IPS-15b (cell line): ENCODE data around the gene PLA2G6.

ENCODE experiments used
- H3K27me3 ChIP-seq: one replicate; pipeline ENCODE4 v1.6.1; 2013; ENCODE audit warnings: low read length; ENCODE audit not compliant: control insufficient read depth, insufficient read depth
- H3K36me3 ChIP-seq: one replicate; pipeline ENCODE4 v1.6.1; 2013; ENCODE audit warnings: low read length; ENCODE audit not compliant: control insufficient read depth, insufficient read depth
- H3K4me1 ChIP-seq: one replicate; pipeline ENCODE4 v1.6.1; 2013; ENCODE audit warnings: mild to moderate bottlenecking, low read length; ENCODE audit not compliant: control insufficient read depth, insufficient read depth
- H3K4me3 ChIP-seq: one replicate; pipeline ENCODE4 v1.5.1; 2013; ENCODE audit warnings: low read depth, low read length
- H3K9ac ChIP-seq: one replicate; pipeline ENCODE4 v1.6.1; 2013; ENCODE audit warnings: low read depth, mild to moderate bottlenecking, low read length
- H3K9me3 ChIP-seq: one replicate; pipeline ENCODE4 v1.6.1; 2013; ENCODE audit warnings: mild to moderate bottlenecking, low read length; ENCODE audit not compliant: control insufficient read depth, insufficient read depth

PLA2G6 gene

DNA sequence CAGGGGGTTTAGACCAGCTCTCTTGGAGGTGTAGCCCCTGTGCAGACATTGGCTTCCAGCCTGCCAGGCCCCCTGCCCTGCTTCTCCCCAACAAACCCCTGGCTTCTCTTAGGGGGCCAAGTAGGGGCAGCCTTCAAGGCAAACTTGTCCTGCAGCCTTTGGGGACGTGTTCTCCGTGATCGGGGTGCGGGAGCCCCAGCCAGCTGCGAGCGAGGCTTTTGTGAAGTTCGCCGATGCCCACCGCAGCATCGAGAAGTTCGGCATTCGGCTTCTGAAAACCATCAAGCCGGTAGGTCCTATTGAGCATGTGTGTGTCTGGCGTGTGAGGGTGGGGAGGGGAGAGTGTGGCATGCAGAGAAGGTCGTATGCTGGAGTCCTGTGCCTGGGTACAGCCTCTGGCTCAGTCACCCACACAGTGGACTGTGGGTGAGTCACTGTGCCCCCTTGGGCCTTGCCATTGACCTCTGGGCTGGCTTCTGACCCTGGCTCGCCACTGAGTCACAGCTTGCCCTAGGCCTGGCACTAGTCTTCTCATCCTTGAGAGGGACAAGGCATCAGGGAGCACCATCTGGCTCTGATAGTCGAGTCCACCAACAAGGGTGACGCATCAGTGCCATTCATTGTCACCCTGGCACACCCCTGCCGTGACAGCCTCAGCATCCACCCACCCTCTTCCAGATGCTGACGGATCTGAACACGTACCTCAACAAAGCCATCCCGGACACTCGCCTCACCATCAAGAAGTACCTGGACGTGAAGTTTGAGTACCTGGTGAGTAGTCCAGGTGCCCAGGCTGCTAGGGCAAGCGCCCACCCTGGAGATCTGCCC is 109.1 kb downstream of the PLA2G6 start:
- H3K27me3 ChIP-seq = no peaks in the 10 kb centered on the region
- no peak overlapping the region for H3K9ac ChIP-seq
- H3K4me1 ChIP-seq = no peaks in the 10 kb centered on the region
- peaks cover 38% of the 10 kb centered on the region for H3K36me3 ChIP-seq
- H3K4me3 ChIP-seq = no peak overlapping the region
- H3K9me3 ChIP-seq = no peaks in the 10 kb centered on the region

- H3K4me1 ChIP-seq = no peaks in the 10 kb centered on the region
- no peak overlapping the region for H3K9ac ChIP-seq
- H3K4me3 ChIP-seq = no peak overlapping the region
- H3K36me3 ChIP-seq = peaks cover 40% of the 10 kb centered on the region
- no peaks in the 10 kb centered on the region for H3K27me3 ChIP-seq
- H3K9me3 ChIP-seq = no peaks in the 10 kb centered on the region
Observed at GRCh38 chr22:38071421-38072321, 110.0 kb downstream of the PLA2G6 start.

DNA sequence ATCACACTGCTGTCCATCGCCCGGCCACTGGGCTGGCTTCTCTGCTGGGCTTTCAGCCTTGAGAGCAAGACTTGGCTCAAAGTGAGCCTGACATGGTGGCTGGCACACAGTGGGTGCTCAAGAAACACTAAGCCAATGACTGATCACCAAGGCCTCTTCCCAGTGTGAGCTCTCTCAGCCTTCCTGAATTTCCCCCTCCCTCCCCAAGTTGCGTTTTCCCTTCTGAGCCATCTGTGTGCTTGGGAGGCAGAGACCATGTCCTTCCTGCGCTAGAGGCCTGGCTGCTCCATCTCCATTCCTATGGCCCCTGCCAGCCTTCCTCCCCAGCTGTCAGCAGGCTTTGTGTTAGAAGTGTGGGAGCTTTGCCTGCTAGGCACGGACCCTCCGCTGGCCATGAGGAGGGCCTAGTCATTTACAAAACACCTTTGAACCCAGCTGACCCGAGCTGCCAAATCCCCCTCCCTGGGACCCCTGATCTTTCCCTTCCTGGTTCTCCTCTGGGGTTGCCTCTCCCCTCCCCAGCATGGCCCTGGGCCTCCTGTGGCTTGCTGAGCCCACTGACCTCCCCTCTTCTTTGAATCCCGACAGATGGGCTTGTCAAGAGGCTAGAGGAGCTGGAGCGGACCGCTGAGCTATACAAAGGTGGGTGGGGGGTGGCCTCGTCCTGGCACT is 111.2 kb downstream of the PLA2G6 start:
- Histone ChIP-seq H3K27me3 (no peaks in the 10 kb centered on the region), H3K9me3 (no peaks in the 10 kb centered on the region), H3K36me3 (peaks cover 49% of the 10 kb centered on the region), H3K4me1 (no peaks in the 10 kb centered on the region), H3K4me3 (no peak overlapping the region), H3K9ac (no peak overlapping the region)

DNA sequence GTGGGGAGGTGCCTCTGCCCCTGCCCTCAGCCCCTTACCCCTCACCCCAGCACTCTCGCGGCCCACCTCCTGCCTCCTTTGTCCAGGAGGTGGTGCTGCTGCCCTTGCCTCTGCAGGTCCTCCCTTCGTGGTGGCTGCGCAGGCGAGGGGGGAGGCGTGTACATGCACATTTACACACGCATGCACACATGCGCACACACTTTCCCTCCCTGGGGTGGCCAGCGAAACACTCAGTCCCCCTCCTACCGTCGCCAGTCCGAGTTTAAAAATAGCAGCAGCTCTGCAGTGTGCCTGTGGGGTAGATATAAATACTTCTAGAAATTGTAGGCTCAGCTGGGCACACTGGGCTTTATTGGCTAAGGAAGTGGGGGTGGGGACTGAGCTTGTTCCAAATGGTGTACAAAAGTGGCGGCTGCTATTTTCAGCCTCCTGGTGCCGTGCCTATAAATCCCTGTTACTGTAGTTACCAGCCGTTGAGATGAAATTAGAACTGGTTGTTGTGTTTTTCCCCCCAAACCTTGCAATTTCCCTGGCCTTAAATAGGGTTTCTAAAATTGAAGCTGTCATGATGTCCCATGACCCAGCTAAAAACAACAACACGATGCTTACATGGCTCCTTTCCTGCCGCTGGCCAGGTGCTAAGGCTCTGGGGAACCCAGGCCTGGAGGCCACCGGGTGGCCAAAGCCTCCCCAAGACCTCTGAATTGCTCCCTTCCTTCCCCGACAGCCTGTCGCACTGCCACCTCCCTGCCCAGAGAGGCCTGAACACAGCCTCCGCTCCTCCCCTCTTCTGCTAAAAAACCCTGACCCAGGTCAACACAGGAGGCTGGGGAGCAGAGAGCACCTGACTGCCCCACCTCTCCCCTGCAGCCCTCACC is 112.0 kb downstream of the PLA2G6 start:
- no peaks in the 10 kb centered on the region for H3K9me3 ChIP-seq
- no peak overlapping the region for H3K4me3 ChIP-seq
- peaks cover 52% of the 10 kb centered on the region for H3K36me3 ChIP-seq
- H3K4me1 ChIP-seq = no peaks in the 10 kb centered on the region
- no peaks in the 10 kb centered on the region for H3K27me3 ChIP-seq
- no peak overlapping the region for H3K9ac ChIP-seq

GRCh38 chr22:38068641-38069371 is 112.8 kb downstream of the PLA2G6 start:
- Histone ChIP-seq H3K4me1 (no peaks in the 10 kb centered on the region), H3K9ac (no peak overlapping the region), H3K4me3 (no peak overlapping the region), H3K9me3 (no peaks in the 10 kb centered on the region), H3K36me3 (peaks cover 53% of the 10 kb centered on the region), H3K27me3 (no peaks in the 10 kb centered on the region)

GRCh38 chr22:38067761-38068360 is 113.8 kb downstream of the PLA2G6 start:
- H3K4me1 ChIP-seq = no peaks in the 10 kb centered on the region

DNA sequence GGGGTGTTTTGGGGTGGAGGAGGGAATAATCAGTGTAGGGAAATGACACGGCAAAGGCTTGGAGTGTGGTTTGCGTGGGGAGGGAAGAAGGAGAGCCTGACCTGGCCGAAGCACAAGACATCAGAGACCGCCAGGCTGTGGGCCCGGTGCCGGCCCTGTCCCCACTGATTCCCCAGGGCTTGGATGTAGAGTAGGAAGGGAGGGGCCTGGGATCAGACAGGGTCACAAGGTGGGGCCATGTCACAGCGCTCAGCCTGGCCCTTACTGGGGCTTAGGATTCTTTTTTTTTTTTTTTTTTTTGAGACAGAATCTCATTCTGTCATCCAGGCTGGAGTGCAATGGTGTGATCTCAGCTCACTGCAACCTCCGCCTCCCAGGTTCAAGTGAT is 114.6 kb downstream of the PLA2G6 start:
- no peaks in the 10 kb centered on the region for H3K27me3 ChIP-seq
- H3K4me3 ChIP-seq = no peak overlapping the region
- H3K36me3 ChIP-seq = peaks cover 40% of the 10 kb centered on the region
- no peaks in the 10 kb centered on the region for H3K4me1 ChIP-seq
- H3K9ac ChIP-seq = no peak overlapping the region
- no peaks in the 10 kb centered on the region for H3K9me3 ChIP-seq

More at GRCh38 chr22:38067761-38068360, 113.8 kb downstream of the PLA2G6 start:
- Histone ChIP-seq H3K4me3 (no peak overlapping the region), H3K9ac (no peak overlapping the region), H3K36me3 (peaks cover 48% of the 10 kb centered on the region), H3K27me3 (no peaks in the 10 kb centered on the region), H3K9me3 (no peaks in the 10 kb centered on the region)

- Histone ChIP-seq H3K4me1 (no peaks in the 10 kb centered on the region), H3K9ac (no peak overlapping the region), H3K36me3 (peaks cover 35% of the 10 kb centered on the region), H3K9me3 (no peaks in the 10 kb centered on the region), H3K27me3 (no peaks in the 10 kb centered on the region), H3K4me3 (no peak overlapping the region)
Observed at GRCh38 chr22:38066381-38067027, 115.1 kb downstream of the PLA2G6 start.

DNA sequence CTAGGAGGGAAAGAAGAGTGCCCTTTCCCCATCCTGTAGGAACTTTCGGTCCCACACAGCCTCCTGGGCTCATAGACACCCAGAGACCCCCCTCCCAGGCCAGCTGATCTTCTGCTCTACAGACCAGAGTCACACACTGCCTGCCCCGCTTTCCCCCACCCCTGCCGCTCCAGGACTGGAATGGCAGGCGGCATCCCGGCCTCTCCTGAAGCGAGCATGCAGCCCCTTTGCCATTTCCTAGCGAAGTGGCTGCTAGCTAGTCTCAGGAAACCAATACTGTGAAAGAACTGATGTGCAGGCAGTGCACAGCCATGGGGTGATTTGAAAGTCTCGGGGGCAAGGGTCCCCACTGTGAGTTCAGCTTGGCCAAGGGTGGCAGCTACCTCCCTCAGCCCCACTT is 116.1 kb downstream of the PLA2G6 start:
- Histone ChIP-seq H3K36me3 (peaks cover 39% of the 10 kb centered on the region), H3K27me3 (no peaks in the 10 kb centered on the region), H3K9me3 (no peaks in the 10 kb centered on the region), H3K4me3 (no peak overlapping the region), H3K9ac (no peak overlapping the region), H3K4me1 (no peaks in the 10 kb centered on the region)

GRCh38 chr22:38062791-38063190 is 118.8 kb downstream of the PLA2G6 start:
- no peak overlapping the region for H3K9ac ChIP-seq
- no peak overlapping the region for H3K4me3 ChIP-seq
- H3K4me1 ChIP-seq = no peaks in the 10 kb centered on the region
- peaks cover 42% of the 10 kb centered on the region for H3K36me3 ChIP-seq
- H3K9me3 ChIP-seq = no peaks in the 10 kb centered on the region
- no peaks in the 10 kb centered on the region for H3K27me3 ChIP-seq
